GM21423 (cell line): Measurements from ENCODE around the gene ULK1.
"Not testable (repeated sequence)": the region's sequence is repeated elsewhere in the genome, so short reads cannot be mapped to it uniquely, and the experiment has no call there.

ENCODE experiments used
- ATAC-seq: cut with Tn5 transposase; IDR thresholded peaks from one replicate; pipeline ENCODE4 v1.9.1; 2021; ENCODE audit warnings: mild to moderate bottlenecking, moderate library complexity; ENCODE audit not compliant: unreplicated experiment

Gene ULK1

GRCh38 chr12:131885543-131886057, 8.8 kb upstream of the ULK1 start:
- no peak for ATAC-seq

- not testable (repeated sequence) for ATAC-seq
Measured at GRCh38 chr12:131891722-131892121, 2.7 kb upstream of the ULK1 start.

GRCh38 chr12:131892711-131893604, 1.5 kb upstream of the ULK1 start:
- ATAC-seq: no peak

- ATAC-seq: no peak
Measured at GRCh38 chr12:131893605-131894312, 663 bp upstream of the ULK1 start.

GRCh38 chr12:131894981-131895639, 688 bp downstream of the ULK1 start:
- ATAC-seq: peak; percentile 1

GRCh38 chr12:131895640-131896079, 1.2 kb downstream of the ULK1 start:
- no peak for ATAC-seq

- peak; percentile 62 for ATAC-seq
Measured at GRCh38 chr12:131896080-131896810, 1.8 kb downstream of the ULK1 start.

- no peak for ATAC-seq
Measured at GRCh38 chr12:131896811-131897270, 2.4 kb downstream of the ULK1 start.

- ATAC-seq: no peak
Measured at GRCh38 chr12:131897276-131897675, 2.9 kb downstream of the ULK1 start.

- no peak for ATAC-seq
Measured at GRCh38 chr12:131897875-131898274, 3.5 kb downstream of the ULK1 start.

GRCh38 chr12:131900397-131900796, 6.0 kb downstream of the ULK1 start:
- ATAC-seq: no peak

- no peak for ATAC-seq
Measured at GRCh38 chr12:131901431-131902331, 7.3 kb downstream of the ULK1 start.

- ATAC-seq: no peak
Measured at GRCh38 chr12:131902332-131903241, 8.2 kb downstream of the ULK1 start.

- no peak for ATAC-seq
Measured at GRCh38 chr12:131903270-131904255, 9.1 kb downstream of the ULK1 start.

GRCh38 chr12:131904346-131904745, 9.9 kb downstream of the ULK1 start:
- no peak for ATAC-seq

- ATAC-seq: no peak
Measured at GRCh38 chr12:131905081-131905629, 10.7 kb downstream of the ULK1 start.

GRCh38 chr12:131905630-131906091, 11.2 kb downstream of the ULK1 start:
- ATAC-seq: no peak
